Thyroid gland (tissue), 4 donors: ENCODE data around the gene PDE5A. TPM values are rescaled to one million over a fixed set of nuclear protein-coding genes. Genes with fewer than 3 reads are reported as not detected.

ENCODE experiments used
- DNase-seq, 2 donors: peaks; one replicate each; pipeline ENCODE4 v3.0.0-alpha.2; 2019
- H3K27ac ChIP-seq, 3 donors: fragments of 200-600 bp; sonication (generic); 1 replicate in 2 of 3; 2 replicates in 1 of 3; pipeline ENCODE4 v1.5.1; 2016 to 2019; ENCODE audit warnings: mild to moderate bottlenecking in 1 of 3, moderate library complexity in 1 of 3
- H3K27me3 ChIP-seq: fragments of 200-600 bp; sonication (generic); one replicate; pipeline ENCODE4 v1.5.1; 2019
- H3K36me3 ChIP-seq, 2 donors: fragments of 200-600 bp; sonication (generic); one replicate each; pipeline ENCODE4 v1.5.1; 2016 to 2019
- H3K4me1 ChIP-seq, 2 donors: fragments of 200-600 bp; sonication (generic); one replicate each; pipeline ENCODE4 v1.5.1; 2017 to 2019
- H3K4me3 ChIP-seq, 3 donors: fragments of 200-600 bp; sonication (generic); replicated peaks in 1 of 3; 1 replicate in 2 of 3; 2 replicates in 1 of 3; pipeline ENCODE4 v1.5.1; 2016; ENCODE audit warnings: mild to moderate bottlenecking in 1 of 3
- H3K9me3 ChIP-seq: fragments of 200-600 bp; sonication (generic); one replicate; pipeline ENCODE4 v1.5.1; 2017
- POLR2A ChIP-seq, 2 donors: fragments of 450-650 bp; IDR thresholded peaks; one replicate each; pipeline ENCODE4 v1.6.1; 2017; ENCODE audit warnings: antibody characterized with exemption in 2 of 2, mild to moderate bottlenecking in 2 of 2, moderate library complexity in 1 of 2
- WGBS, 2 donors: methylation state at CpG; one replicate each; pipeline ENCODE4 v1.1.5; 2017; 5-methylcytosine and 5-hydroxymethylcytosine counted together
- intact Hi-C: fragments of 100-400 bp; cut with DNase I; formaldehyde crosslinking; loops from one replicate; pipeline ENCODE4 v1.15.1; 2023
- total RNA-seq, 4 donors: library from RNA; depleted of rRNA; stranded (reverse); fragments of >200 nt; gene quantifications; one replicate each; pipeline ENCODE4 v1.2.3, GENCODE V29; 2016
- TF ChIP-seq, protein P1 (sequence below), 6 experiments: fragments of 200-600 bp in 3 of 6; fragments of 450-650 bp in 3 of 6; sonication (generic) in 3 of 6; IDR thresholded peaks; one replicate each; pipeline ENCODE4 v1.5.1; 2016 to 2019; ENCODE audit warnings: antibody characterized with exemption in 6 of 6, mild to moderate bottlenecking in 2 of 6, inconsistent platforms in 1 of 6, moderate library complexity in 1 of 6

Gene PDE5A
- total RNA-seq, 4 donors from 2014 or later, result 20.9 to 74.0 (median 30.2) TPM

DNA sequence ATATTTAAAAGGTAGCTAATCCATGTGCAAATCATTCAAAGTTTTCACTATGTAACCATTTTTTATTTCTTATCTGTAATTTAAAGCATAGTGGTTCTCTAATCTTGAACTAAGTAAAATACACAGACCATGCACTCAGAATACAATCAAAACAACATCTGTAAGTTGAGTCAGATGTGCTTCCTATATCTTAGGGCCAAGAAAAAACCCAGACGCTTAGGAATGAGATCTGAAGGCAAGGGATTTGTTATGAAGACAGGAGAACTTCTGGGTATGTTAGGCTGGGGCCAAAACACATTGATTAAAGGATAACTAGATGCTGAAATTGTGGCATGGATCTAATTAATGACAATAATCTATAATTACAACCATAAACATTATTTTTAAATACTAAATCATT is 120.3 kb downstream of the PDE5A start:
- H3K36me3 ChIP-seq, result peaks cover 0 to 8% of the 10 kb centered on the region in 2 donors
- H3K4me1 ChIP-seq, result no peaks in the 10 kb centered on the region
- intact Hi-C loops, result no loop called here
- TF ChIP-seq, protein P1, sequence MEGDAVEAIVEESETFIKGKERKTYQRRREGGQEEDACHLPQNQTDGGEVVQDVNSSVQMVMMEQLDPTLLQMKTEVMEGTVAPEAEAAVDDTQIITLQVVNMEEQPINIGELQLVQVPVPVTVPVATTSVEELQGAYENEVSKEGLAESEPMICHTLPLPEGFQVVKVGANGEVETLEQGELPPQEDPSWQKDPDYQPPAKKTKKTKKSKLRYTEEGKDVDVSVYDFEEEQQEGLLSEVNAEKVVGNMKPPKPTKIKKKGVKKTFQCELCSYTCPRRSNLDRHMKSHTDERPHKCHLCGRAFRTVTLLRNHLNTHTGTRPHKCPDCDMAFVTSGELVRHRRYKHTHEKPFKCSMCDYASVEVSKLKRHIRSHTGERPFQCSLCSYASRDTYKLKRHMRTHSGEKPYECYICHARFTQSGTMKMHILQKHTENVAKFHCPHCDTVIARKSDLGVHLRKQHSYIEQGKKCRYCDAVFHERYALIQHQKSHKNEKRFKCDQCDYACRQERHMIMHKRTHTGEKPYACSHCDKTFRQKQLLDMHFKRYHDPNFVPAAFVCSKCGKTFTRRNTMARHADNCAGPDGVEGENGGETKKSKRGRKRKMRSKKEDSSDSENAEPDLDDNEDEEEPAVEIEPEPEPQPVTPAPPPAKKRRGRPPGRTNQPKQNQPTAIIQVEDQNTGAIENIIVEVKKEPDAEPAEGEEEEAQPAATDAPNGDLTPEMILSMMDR (IDR thresholded peaks at IDR 0.05), result no peak
- TF ChIP-seq POLR2A (IDR thresholded peaks at IDR 0.05), result no peak
- H3K27ac ChIP-seq, result no peak overlapping the region
- no peak for DNase-seq
- WGBS, 2 donors, result 71 to 73% methylated on average over 1 of the region's 1 CpG
- H3K27me3 ChIP-seq, result no peaks in the 10 kb centered on the region
- no peak overlapping the region for H3K4me3 ChIP-seq
- H3K9me3 ChIP-seq, result no peaks in the 10 kb centered on the region

DNA sequence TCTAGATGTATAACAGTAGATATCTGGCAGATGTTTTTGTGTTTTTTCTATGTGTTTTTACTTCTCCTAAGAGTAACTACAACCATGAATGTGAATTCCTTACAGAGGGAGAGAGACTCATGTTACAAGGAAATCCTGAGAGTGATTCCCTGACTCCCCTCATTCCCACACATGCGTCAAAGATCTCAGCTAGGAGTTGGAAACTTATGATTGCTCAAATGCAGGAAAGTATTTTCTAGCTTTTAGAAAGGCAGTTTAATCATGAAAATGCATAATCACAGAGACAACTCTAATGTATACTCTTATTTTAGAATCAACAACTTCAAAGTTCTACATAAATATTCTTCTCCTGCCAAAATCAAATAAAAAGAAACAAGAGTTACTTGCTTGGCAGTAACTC is 121.8 kb downstream of the PDE5A start:
- Histone ChIP-seq H3K4me1 (no peaks in the 10 kb centered on the region), H3K9me3 (no peaks in the 10 kb centered on the region), H3K27me3 (no peaks in the 10 kb centered on the region), H3K36me3 (peaks cover 3 to 7% of the 10 kb centered on the region in 2 donors), H3K4me3 (no peak overlapping the region), H3K27ac (no peak overlapping the region)
- TF ChIP-seq POLR2A (IDR thresholded peaks at IDR 0.05), result no peak
- TF ChIP-seq, protein P1 (IDR thresholded peaks at IDR 0.05), result no peak
- intact Hi-C loops, result no loop called here
- no peak for DNase-seq
- WGBS, 2 donors, result 89 to 98% methylated on average over 1 of the region's 1 CpG

DNA sequence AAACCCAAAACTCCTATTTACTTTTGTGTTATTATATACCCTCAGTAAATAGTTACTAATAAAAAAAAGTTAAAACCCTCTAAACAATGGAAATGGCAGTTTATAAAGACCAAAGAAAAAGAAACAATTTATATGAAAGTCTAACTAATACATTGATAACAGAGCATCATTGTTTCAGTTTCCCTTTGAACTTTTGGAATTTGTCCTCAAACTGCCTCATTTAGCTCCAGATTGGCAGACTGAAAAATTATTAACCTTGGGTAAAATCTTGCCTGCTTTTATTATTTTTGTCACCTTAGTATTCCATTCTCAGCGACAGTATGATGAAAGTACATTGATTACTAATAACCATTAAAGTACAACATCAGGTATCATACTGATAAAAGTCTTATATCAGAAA is 124.0 kb downstream of the PDE5A start:
- Histone ChIP-seq H3K4me1 (no peaks in the 10 kb centered on the region), H3K9me3 (no peaks in the 10 kb centered on the region), H3K36me3 (peaks cover 3 to 7% of the 10 kb centered on the region in 2 donors), H3K27ac (no peak overlapping the region), H3K4me3 (no peak overlapping the region), H3K27me3 (no peaks in the 10 kb centered on the region)
- intact Hi-C loops, result no loop called here
- TF ChIP-seq, protein P1 (IDR thresholded peaks at IDR 0.05), result no peak
- TF ChIP-seq POLR2A (IDR thresholded peaks at IDR 0.05), result no peak
- WGBS, 2 donors, result 94 to 97% methylated on average over 1 of the region's 1 CpG
- no peak for DNase-seq

DNA sequence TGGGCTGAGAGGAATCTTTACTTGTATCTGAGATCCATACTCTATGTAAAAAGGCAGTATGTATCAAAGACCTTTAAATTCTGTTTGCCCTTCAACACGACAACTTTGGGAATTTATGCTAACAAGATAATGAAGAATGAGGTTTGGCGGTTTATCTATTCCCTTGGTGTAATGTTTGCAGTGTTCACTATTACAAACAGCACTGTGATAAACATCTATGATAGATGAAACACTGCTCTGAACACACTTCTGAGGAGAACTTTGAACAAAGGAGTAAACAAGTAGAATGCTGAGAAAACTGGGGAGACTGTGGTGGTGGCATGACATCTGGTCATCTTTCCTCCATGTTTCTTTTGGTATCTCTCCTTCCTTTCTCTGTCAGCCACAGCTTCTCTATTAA is 126.9 kb downstream of the PDE5A start:
- Histone ChIP-seq H3K4me1 (peaks cover 5 to 13% of the 10 kb centered on the region in 2 donors), H3K4me3 (no peak overlapping the region), H3K36me3 (peaks cover 3 to 7% of the 10 kb centered on the region in 2 donors), H3K27ac (no peak overlapping the region), H3K27me3 (no peaks in the 10 kb centered on the region), H3K9me3 (no peaks in the 10 kb centered on the region)
- no peak for TF ChIP-seq POLR2A (IDR thresholded peaks at IDR 0.05)
- TF ChIP-seq, protein P1 (IDR thresholded peaks at IDR 0.05), result no peak
- intact Hi-C loops, result no loop called here
- no peak for DNase-seq
- 87 to 95% methylated on average over 2 of the region's 2 CpGs for WGBS, 2 donors

DNA sequence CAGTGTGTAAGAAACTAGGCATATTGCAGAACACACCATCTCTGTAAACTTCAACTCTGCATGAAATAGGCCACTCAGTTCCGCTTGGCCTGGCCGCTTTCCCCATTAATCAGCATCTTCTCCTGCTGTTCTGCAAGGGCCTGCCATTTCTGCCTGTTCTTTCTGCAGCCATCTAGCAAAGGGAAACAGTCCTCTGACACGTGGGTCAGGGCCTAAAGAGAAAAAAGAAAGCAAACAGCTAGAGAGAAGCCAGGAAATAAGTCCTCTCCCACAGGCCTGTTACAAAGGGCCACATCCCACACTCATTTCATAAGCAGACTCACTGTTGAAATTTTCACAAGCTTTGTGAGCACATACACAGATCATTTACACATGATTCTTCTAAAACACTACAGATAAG is 130.1 kb downstream of the PDE5A start:
- TF ChIP-seq POLR2A (IDR thresholded peaks at IDR 0.05), result peak in 1 of 2 donors; percentile 18
- TF ChIP-seq, protein P1 (IDR thresholded peaks at IDR 0.05), result peak in 1 of 6 experiments; percentile 4
- peak; percentile 83 to 88 for DNase-seq
- intact Hi-C loops, result no loop called here

More for the DNA sequence above, 130.1 kb downstream of the PDE5A start:
- 8 to 23% methylated on average over 3 of the region's 3 CpGs for WGBS, 2 donors
- no peaks in the 10 kb centered on the region for H3K9me3 ChIP-seq
- peaks cover 5 to 13% of the 10 kb centered on the region in 2 donors for H3K4me1 ChIP-seq
- no peaks in the 10 kb centered on the region for H3K27me3 ChIP-seq
- H3K36me3 ChIP-seq, result peaks cover 0 to 6% of the 10 kb centered on the region in 2 donors
- no peak overlapping the region for H3K4me3 ChIP-seq
- H3K27ac ChIP-seq, result peak overlapping the region; percentile 39 to 66 (median 48)
